ENCODE measurements around the gene CAPS.

GRCh38 chr19:5948752-5949564 lies 34.9 kb downstream of the CAPS start:
- TF ChIP-seq CTCF (IDR thresholded peaks at IDR 0.05; ENCODE audit: borderline replicate concordance, extremely low read depth, low read length, poor library complexity, severe bottlenecking) = no peak
- no peak for TF ChIP-seq EZH2 (IDR thresholded peaks at IDR 0.05; ENCODE audit: borderline replicate concordance, low read depth, low read length, severe bottlenecking)

Measured in DND-41 (cell line).